Measurements from ENCODE around the gene SPINK1.

The SPINK1 gene

DNA sequence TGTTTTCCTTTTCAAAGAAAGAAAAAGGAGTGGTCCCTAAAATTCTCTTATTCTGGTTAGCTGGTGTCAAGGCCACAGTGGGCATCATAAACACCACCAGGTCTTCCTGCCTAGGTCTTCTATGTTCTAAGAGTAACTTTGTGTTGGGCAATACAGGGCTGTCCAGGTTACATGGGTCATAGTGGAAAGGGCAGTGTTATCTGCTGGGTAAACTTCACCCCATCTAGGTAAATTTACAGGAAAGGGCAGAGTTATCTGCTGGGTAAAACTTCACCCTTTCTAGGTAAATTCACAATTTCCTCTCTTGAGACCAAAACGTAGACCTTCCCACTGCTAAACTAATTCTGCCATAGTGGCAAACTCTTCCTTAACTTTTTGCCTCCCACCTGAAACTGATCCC lies 30.0 kb downstream of the SPINK1 start:
- no peak overlapping the region for H3K4me3 ChIP-seq (ENCODE audit: control insufficient read depth in 1 of 7, extremely low read depth in 1 of 7, insufficient read depth in 4 of 7, low read depth in 2 of 7, low read length in 6 of 7)
- ChIA-PET POLR2A (no interaction called here), CTCF (interaction anchor here (0.8 to 0.9 kb wide), 2 partner anchors 19 to 116 kb away, joined by 3 read pairs; partner anchors contain the start of gene JAKMIP2)
- no peaks in the 10 kb centered on the region for H3K36me3 ChIP-seq (ENCODE audit: control insufficient read depth in 4 of 4, insufficient read depth in 4 of 4, low read length in 3 of 4)
- peaks cover 9 to 28% (median 21%) of the 10 kb centered on the region in 4 experiments for H3K4me1 ChIP-seq (ENCODE audit: control extremely low read depth in 1 of 4, control insufficient read depth in 4 of 4, insufficient read depth in 4 of 4, low read length in 3 of 4)
- no peaks in the 10 kb centered on the region for H3K9me3 ChIP-seq (ENCODE audit: control extremely low read depth in 1 of 5, control insufficient read depth in 4 of 5, insufficient read depth in 2 of 5, low read depth in 1 of 5, low read length in 4 of 5)
- H3K27ac ChIP-seq (ENCODE audit: insufficient read depth in 1 of 2, low read depth in 1 of 2, low read length in 2 of 2, poor library complexity in 1 of 2, severe bottlenecking in 2 of 2), result no peak overlapping the region
- no peaks in the 10 kb centered on the region for H3K27me3 ChIP-seq (replicated peaks in 2 of 5; ENCODE audit: control insufficient read depth in 4 of 5, insufficient read depth in 5 of 5, low read length in 4 of 5)
- no peak for DNase-seq
- WGBS (ENCODE audit: insufficient coverage), result 100% methylated on average over 1 of the region's 1 CpG

GRCh38 chr5:147800491-147800890 lies 31.0 kb downstream of the SPINK1 start:
- POLR2A ChIA-PET, result no interaction called here
- Histone ChIP-seq H3K9me3 (ENCODE audit: control extremely low read depth in 1 of 5, control insufficient read depth in 4 of 5, insufficient read depth in 2 of 5, low read depth in 1 of 5, low read length in 4 of 5) (no peaks in the 10 kb centered on the region), H3K27ac (ENCODE audit: insufficient read depth in 1 of 2, low read depth in 1 of 2, low read length in 2 of 2, poor library complexity in 1 of 2, severe bottlenecking in 2 of 2) (no peak overlapping the region), H3K27me3 (replicated peaks in 2 of 5; ENCODE audit: control insufficient read depth in 4 of 5, insufficient read depth in 5 of 5, low read length in 4 of 5) (no peaks in the 10 kb centered on the region), H3K4me3 (ENCODE audit: control insufficient read depth in 1 of 7, extremely low read depth in 1 of 7, insufficient read depth in 4 of 7, low read depth in 2 of 7, low read length in 6 of 7) (no peak overlapping the region), H3K4me1 (ENCODE audit: control extremely low read depth in 1 of 4, control insufficient read depth in 4 of 4, insufficient read depth in 4 of 4, low read length in 3 of 4) (peaks cover 9 to 24% (median 19%) of the 10 kb centered on the region in 4 experiments), H3K36me3 (ENCODE audit: control insufficient read depth in 4 of 4, insufficient read depth in 4 of 4, low read length in 3 of 4) (no peaks in the 10 kb centered on the region)
- CTCF ChIA-PET, result no interaction called here
- 100% methylated on average over 2 of the region's 3 CpGs for WGBS (ENCODE audit: insufficient coverage)
- no peak for DNase-seq

DNA sequence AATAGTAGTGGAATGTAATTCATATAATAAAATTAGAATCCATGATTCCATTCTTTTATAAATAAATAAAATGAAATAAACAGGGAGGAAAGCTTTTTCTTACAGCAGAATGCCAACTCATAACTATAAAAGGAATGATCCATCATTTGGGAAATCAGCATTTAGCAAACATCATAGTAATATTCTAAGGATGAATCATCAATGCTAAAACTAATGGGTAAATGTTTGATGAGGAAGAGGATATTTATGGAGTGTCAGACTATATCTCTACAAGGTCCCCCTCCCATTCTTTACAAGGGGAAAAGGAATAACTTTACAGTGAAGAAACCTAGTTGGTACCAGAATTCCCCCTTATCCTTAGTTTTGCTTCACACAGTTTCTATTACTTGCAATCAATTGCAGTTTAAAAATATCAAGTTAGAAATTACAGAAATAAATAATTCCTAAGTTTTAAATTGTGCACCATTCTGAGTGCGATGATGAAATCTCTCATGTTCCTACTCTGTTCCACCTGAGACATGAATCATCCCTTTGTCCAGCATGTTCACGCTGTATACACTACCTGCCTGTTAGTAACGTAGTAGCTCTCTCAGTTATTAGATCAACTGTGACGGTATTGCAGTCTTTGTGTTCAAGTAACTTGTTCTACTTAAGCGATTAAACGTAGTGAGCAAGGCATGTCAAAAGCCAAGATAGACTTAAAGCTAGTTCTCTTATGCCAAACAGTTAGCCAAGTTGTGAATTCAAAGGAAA lies 34.7 kb downstream of the SPINK1 start:
- no peak overlapping the region for H3K4me3 ChIP-seq (ENCODE audit: control insufficient read depth in 1 of 7, extremely low read depth in 1 of 7, insufficient read depth in 4 of 7, low read depth in 2 of 7, low read length in 6 of 7)
- H3K4me1 ChIP-seq (ENCODE audit: control extremely low read depth in 1 of 4, control insufficient read depth in 4 of 4, insufficient read depth in 4 of 4, low read length in 3 of 4), result no peaks in the 10 kb centered on the region
- no peaks in the 10 kb centered on the region for H3K36me3 ChIP-seq (ENCODE audit: control insufficient read depth in 4 of 4, insufficient read depth in 4 of 4, low read length in 3 of 4)
- ChIA-PET CTCF (interaction anchor here (0.9 to 1.9 kb wide), 3 partner anchors 14 to 63 kb away, joined by 3 to 5 read pairs (median 4); partner anchors contain the start of gene JAKMIP2), POLR2A (no interaction called here)
- no peaks in the 10 kb centered on the region for H3K9me3 ChIP-seq (ENCODE audit: control extremely low read depth in 1 of 5, control insufficient read depth in 4 of 5, insufficient read depth in 2 of 5, low read depth in 1 of 5, low read length in 4 of 5)
- H3K27ac ChIP-seq (ENCODE audit: insufficient read depth in 1 of 2, low read depth in 1 of 2, low read length in 2 of 2, poor library complexity in 1 of 2, severe bottlenecking in 2 of 2), result no peak overlapping the region
- no peaks in the 10 kb centered on the region for H3K27me3 ChIP-seq (replicated peaks in 2 of 5; ENCODE audit: control insufficient read depth in 4 of 5, insufficient read depth in 5 of 5, low read length in 4 of 5)
- no peak for DNase-seq
- WGBS (ENCODE audit: insufficient coverage), result 74% methylated on average over 5 of the region's 6 CpGs

GRCh38 chr5:147791181-147791580 lies 40.3 kb downstream of the SPINK1 start:
- DNase-seq, result no peak
- ChIA-PET POLR2A (no interaction called here), CTCF (interaction anchor here (0.9 kb wide), 1 partner anchor 12 kb away, joined by 3 read pairs; no protein-coding TSS in a partner anchor)
- H3K27ac ChIP-seq (ENCODE audit: insufficient read depth in 1 of 2, low read depth in 1 of 2, low read length in 2 of 2, poor library complexity in 1 of 2, severe bottlenecking in 2 of 2), result no peak overlapping the region
- WGBS (ENCODE audit: insufficient coverage), result 100% methylated on average over 3 of the region's 6 CpGs
- H3K9me3 ChIP-seq (ENCODE audit: control extremely low read depth in 1 of 5, control insufficient read depth in 4 of 5, insufficient read depth in 2 of 5, low read depth in 1 of 5, low read length in 4 of 5), result no peaks in the 10 kb centered on the region
- H3K36me3 ChIP-seq (ENCODE audit: control insufficient read depth in 4 of 4, insufficient read depth in 4 of 4, low read length in 3 of 4), result no peaks in the 10 kb centered on the region
- H3K4me1 ChIP-seq (ENCODE audit: control extremely low read depth in 1 of 4, control insufficient read depth in 4 of 4, insufficient read depth in 4 of 4, low read length in 3 of 4), result no peaks in the 10 kb centered on the region
- no peaks in the 10 kb centered on the region for H3K27me3 ChIP-seq (replicated peaks in 2 of 5; ENCODE audit: control insufficient read depth in 4 of 5, insufficient read depth in 5 of 5, low read length in 4 of 5)
- H3K4me3 ChIP-seq (ENCODE audit: control insufficient read depth in 1 of 7, extremely low read depth in 1 of 7, insufficient read depth in 4 of 7, low read depth in 2 of 7, low read length in 6 of 7), result no peak overlapping the region

GRCh38 chr5:147789820-147790219 lies 41.7 kb downstream of the SPINK1 start:
- CTCF ChIA-PET, result interaction anchor here (0.8 to 1.1 kb wide), 2 partner anchors 14 to 30 kb away, joined by 3 read pairs; no protein-coding TSS in a partner anchor
- WGBS (ENCODE audit: insufficient coverage), result 92% methylated on average over 2 of the region's 2 CpGs

GRCh38 chr5:147788023-147788422 lies 43.4 kb downstream of the SPINK1 start:
- ChIA-PET CTCF (interaction anchor here (1.6 kb wide), 1 partner anchor 41 kb away, joined by 3 read pairs; no protein-coding TSS in a partner anchor), POLR2A (no interaction called here)
- H3K27ac ChIP-seq (ENCODE audit: insufficient read depth in 1 of 2, low read depth in 1 of 2, low read length in 2 of 2, poor library complexity in 1 of 2, severe bottlenecking in 2 of 2), result no peak overlapping the region
- DNase-seq, result no peak
- H3K36me3 ChIP-seq (ENCODE audit: control insufficient read depth in 4 of 4, insufficient read depth in 4 of 4, low read length in 3 of 4), result no peaks in the 10 kb centered on the region
- no peaks in the 10 kb centered on the region for H3K9me3 ChIP-seq (ENCODE audit: control extremely low read depth in 1 of 5, control insufficient read depth in 4 of 5, insufficient read depth in 2 of 5, low read depth in 1 of 5, low read length in 4 of 5)
- H3K4me1 ChIP-seq (ENCODE audit: control extremely low read depth in 1 of 4, control insufficient read depth in 4 of 4, insufficient read depth in 4 of 4, low read length in 3 of 4), result no peaks in the 10 kb centered on the region
- H3K4me3 ChIP-seq (ENCODE audit: control insufficient read depth in 1 of 7, extremely low read depth in 1 of 7, insufficient read depth in 4 of 7, low read depth in 2 of 7, low read length in 6 of 7), result no peak overlapping the region
- no peaks in the 10 kb centered on the region for H3K27me3 ChIP-seq (replicated peaks in 2 of 5; ENCODE audit: control insufficient read depth in 4 of 5, insufficient read depth in 5 of 5, low read length in 4 of 5)

More at GRCh38 chr5:147789820-147790219, 41.7 kb downstream of the SPINK1 start:
- POLR2A ChIA-PET, result interaction anchor here (1.1 kb wide), 1 partner anchor 15 kb away, joined by 3 read pairs; no protein-coding TSS in a partner anchor
- Histone ChIP-seq H3K4me3 (ENCODE audit: control insufficient read depth in 1 of 7, extremely low read depth in 1 of 7, insufficient read depth in 4 of 7, low read depth in 2 of 7, low read length in 6 of 7) (no peak overlapping the region), H3K36me3 (ENCODE audit: control insufficient read depth in 4 of 4, insufficient read depth in 4 of 4, low read length in 3 of 4) (no peaks in the 10 kb centered on the region), H3K9me3 (ENCODE audit: control extremely low read depth in 1 of 5, control insufficient read depth in 4 of 5, insufficient read depth in 2 of 5, low read depth in 1 of 5, low read length in 4 of 5) (no peaks in the 10 kb centered on the region), H3K27ac (ENCODE audit: insufficient read depth in 1 of 2, low read depth in 1 of 2, low read length in 2 of 2, poor library complexity in 1 of 2, severe bottlenecking in 2 of 2) (no peak overlapping the region), H3K27me3 (replicated peaks in 2 of 5; ENCODE audit: control insufficient read depth in 4 of 5, insufficient read depth in 5 of 5, low read length in 4 of 5) (no peaks in the 10 kb centered on the region), H3K4me1 (ENCODE audit: control extremely low read depth in 1 of 4, control insufficient read depth in 4 of 4, insufficient read depth in 4 of 4, low read length in 3 of 4) (no peaks in the 10 kb centered on the region)
- no peak for DNase-seq

DNA sequence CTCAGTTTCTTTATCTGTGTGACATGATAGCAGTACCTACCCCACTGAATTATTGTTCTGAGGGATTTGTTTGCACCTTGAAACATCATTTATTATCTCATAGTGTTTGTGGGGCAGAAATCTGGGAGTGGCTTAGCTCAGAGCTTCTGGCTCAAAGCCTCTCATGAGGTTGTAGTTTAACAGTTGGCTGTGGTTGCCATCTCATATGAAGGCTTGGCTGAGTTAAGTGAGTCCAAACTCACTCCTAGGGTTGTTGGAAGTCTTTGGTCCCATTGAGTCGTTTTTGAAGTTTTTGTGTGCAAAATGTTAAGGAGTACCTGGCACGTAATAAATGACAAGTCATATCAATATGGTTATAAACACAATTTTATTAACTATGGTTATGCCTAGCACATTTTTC lies 45.3 kb downstream of the SPINK1 start:
- H3K9me3 ChIP-seq (ENCODE audit: control extremely low read depth in 1 of 5, control insufficient read depth in 4 of 5, insufficient read depth in 2 of 5, low read depth in 1 of 5, low read length in 4 of 5), result no peaks in the 10 kb centered on the region
- no peak for DNase-seq
- POLR2A ChIA-PET, result no interaction called here
- no peaks in the 10 kb centered on the region for H3K27me3 ChIP-seq (replicated peaks in 2 of 5; ENCODE audit: control insufficient read depth in 4 of 5, insufficient read depth in 5 of 5, low read length in 4 of 5)
- peaks cover 0 to 13% (median 10%) of the 10 kb centered on the region in 4 experiments for H3K4me1 ChIP-seq (ENCODE audit: control extremely low read depth in 1 of 4, control insufficient read depth in 4 of 4, insufficient read depth in 4 of 4, low read length in 3 of 4)
- no CpG with 5 or more reads among the region's 2 CpGs for WGBS (ENCODE audit: insufficient coverage)
- H3K36me3 ChIP-seq (ENCODE audit: control insufficient read depth in 4 of 4, insufficient read depth in 4 of 4, low read length in 3 of 4), result no peaks in the 10 kb centered on the region
- CTCF ChIA-PET, result interaction anchor here (0.9 to 1.0 kb wide), 2 partner anchors 156 to 157 kb away, joined by 3 read pairs; no protein-coding TSS in a partner anchor
- no peak overlapping the region for H3K4me3 ChIP-seq (ENCODE audit: control insufficient read depth in 1 of 7, extremely low read depth in 1 of 7, insufficient read depth in 4 of 7, low read depth in 2 of 7, low read length in 6 of 7)
- no peak overlapping the region for H3K27ac ChIP-seq (ENCODE audit: insufficient read depth in 1 of 2, low read depth in 1 of 2, low read length in 2 of 2, poor library complexity in 1 of 2, severe bottlenecking in 2 of 2)
